ENCODE measurements around the gene TCOF1. TPM values are rescaled to one million over a fixed set of nuclear protein-coding genes. Genes with fewer than 3 reads are reported as not detected.

The TCOF1 gene
- total and polyA plus RNA-seq, 2 of the 8 experiments (the other 6 are each of a cell fraction or from before 2014, with no cell fraction given): 35.9 to 170 TPM

- H4K5ac ChIP-seq (ENCODE audit: insufficient read length, low read depth, low read length): no peak overlapping the region
- CTCF ChIA-PET (ENCODE audit: partially characterized antibody): interaction anchor here (1.4 to 3.5 kb wide), 2 partner anchors 11 to 37 kb away, joined by 5 to 15 read pairs; partner anchors contain the start of gene ARSI
- no peak for TF ChIP-seq HDAC2 (IDR thresholded peaks at IDR 0.05; ENCODE audit: borderline replicate concordance in 1 of 2, low read depth in 2 of 2, low read length in 2 of 2)
- no peak for TF ChIP-seq CTCF (IDR thresholded peaks at IDR 0.05; ENCODE audit: control extremely low read depth in 1 of 3, insufficient read depth in 1 of 3, low read depth in 1 of 3, low read length in 3 of 3)
- TF ChIP-seq SIX5 (IDR thresholded peaks at IDR 0.05; ENCODE audit: low read depth, low read length): no peak
- no peak for TF ChIP-seq EGR1 (IDR thresholded peaks at IDR 0.05; ENCODE audit: borderline replicate concordance, low read depth, low read length)
- no peak for TF ChIP-seq BRCA1 (IDR thresholded peaks at IDR 0.05; ENCODE audit: low read depth, low read length)
- TF ChIP-seq YY1 (IDR thresholded peaks at IDR 0.05; ENCODE audit: low read depth, low read length): no peak
- TF ChIP-seq GABPA (IDR thresholded peaks at IDR 0.05; ENCODE audit: borderline replicate concordance, insufficient read depth, low read length): no peak
- TF ChIP-seq JUND (IDR thresholded peaks at IDR 0.05; ENCODE audit: low read length): no peak
- no peak for TF ChIP-seq ATF3 (IDR thresholded peaks at IDR 0.05; ENCODE audit: insufficient read depth, low read depth, low read length)
Measured at GRCh38 chr5:150313921-150314716, 43.4 kb upstream of the TCOF1 start.

More at GRCh38 chr5:150313921-150314716, 43.4 kb upstream of the TCOF1 start:
- H2AK5ac ChIP-seq (ENCODE audit: low read depth, low read length): no peak overlapping the region
- no peak overlapping the region for H3K18ac ChIP-seq (ENCODE audit: extremely low read depth, low read length)
- H2BK15ac ChIP-seq (ENCODE audit: low read length): no peak overlapping the region
- H4K8ac ChIP-seq (ENCODE audit: extremely low read depth, insufficient read depth, low read length): no peak overlapping the region
- H4K91ac ChIP-seq (replicated peaks; ENCODE audit: insufficient read length, low read length): no peak overlapping the region
- no peak overlapping the region for H2BK12ac ChIP-seq (ENCODE audit: low read depth, low read length)
- H3K4me2 ChIP-seq (ENCODE audit: insufficient read depth in 1 of 2, low read depth in 2 of 2, low read length in 2 of 2): no peak overlapping the region
- H3K9me3 ChIP-seq (ENCODE audit: insufficient read depth in 2 of 2, low read depth in 1 of 2, low read length in 1 of 2): no peaks in the 10 kb centered on the region
- no peaks in the 10 kb centered on the region for H3K36me3 ChIP-seq (ENCODE audit: control insufficient read depth in 2 of 4, insufficient read depth in 4 of 4, low read length in 3 of 4)
- no peak overlapping the region for H2BK5ac ChIP-seq (ENCODE audit: low read depth, low read length)
- DNase-seq (ENCODE audit: low read depth in 1 of 2, low spot score in 2 of 2) (no peak), FAIRE-seq (no peak)
- H3K56ac ChIP-seq (replicated peaks; ENCODE audit: insufficient read length, low read depth, low read length): no peak overlapping the region
- H3K27ac ChIP-seq (ENCODE audit: low read depth, low read length): no peak overlapping the region
- H3K4ac ChIP-seq (replicated peaks; ENCODE audit: insufficient read length, low read depth, low read length): no peak overlapping the region
- H4K20me1 ChIP-seq (replicated peaks in 1 of 2; ENCODE audit: control insufficient read depth in 1 of 2, insufficient read depth in 2 of 2, low read length in 2 of 2): no peaks in the 10 kb centered on the region
- H3K79me2 ChIP-seq (ENCODE audit: control insufficient read depth in 1 of 2, insufficient read depth in 2 of 2, low read length in 2 of 2): no peaks in the 10 kb centered on the region
- no peak overlapping the region for H3K4me3 ChIP-seq (ENCODE audit: extremely low read depth in 1 of 4, insufficient read depth in 2 of 4, low read depth in 3 of 4, low read length in 4 of 4)
- H2BK20ac ChIP-seq (ENCODE audit: low read length): no peak overlapping the region
- peaks cover 0 to 5% (median 1%) of the 10 kb centered on the region in 4 experiments; a peak in 4 of 7 replicates for H3K4me1 ChIP-seq (replicated peaks in 1 of 4; ENCODE audit: control insufficient read depth in 3 of 4, insufficient read depth in 4 of 4, low read length in 3 of 4)
- H3K79me1 ChIP-seq (ENCODE audit: low read depth, low read length): no peaks in the 10 kb centered on the region
- H2BK120ac ChIP-seq (replicated peaks; ENCODE audit: low read depth, low read length): no peak overlapping the region
- no peaks in the 10 kb centered on the region for H3K23me2 ChIP-seq (ENCODE audit: low read depth, low read length)
- no peak overlapping the region for H3K14ac ChIP-seq (ENCODE audit: insufficient read length)
- no peaks in the 10 kb centered on the region for H3K27me3 ChIP-seq (replicated peaks in 1 of 4; ENCODE audit: control insufficient read depth in 3 of 4, extremely low read depth in 1 of 4, insufficient read depth in 3 of 4, low read length in 3 of 4)
- H3K23ac ChIP-seq (ENCODE audit: insufficient read length): no peak overlapping the region
- H2AFZ ChIP-seq (ENCODE audit: low read length): no peak overlapping the region
- POLR2A ChIA-PET (ENCODE audit: partially characterized antibody): no interaction called here
- H3K9ac ChIP-seq (replicated peaks in 1 of 4; ENCODE audit: extremely low read depth in 1 of 4, low read depth in 3 of 4, low read length in 3 of 4): no peak overlapping the region
- WGBS, 2 experiments (ENCODE audit: extremely low coverage in 1 of 2, insufficient coverage in 1 of 2, insufficient read length in 1 of 2, insufficient replicate concordance in 2 of 2, low coverage in 1 of 2, low lambda C conversion rate in 2 of 2, missing lambda C conversion rate in 1 of 2): 75% methylated on average over 5 of the region's 6 CpGs; no CpG with 5 or more reads in 1 of the 2 experiments
